ENCODE data around the gene KIF21A. TPM values are rescaled to one million over a fixed set of nuclear protein-coding genes. Genes with fewer than 3 reads are reported as not detected.

The KIF21A gene
- total RNA-seq, 2 donors from 2014 or later, result 11.2 to 11.7 TPM

- no peak for DNase-seq (ENCODE audit: low spot score)
These were observed 49.7 kb downstream of the KIF21A start for GRCh38 chr12:39393179-39393578.

GRCh38 chr12:39392154-39392925 is 50.6 kb downstream of the KIF21A start:
- intact Hi-C loops (cut with DNase I), result no loop called here
- no peak for DNase-seq (ENCODE audit: low spot score)

More at GRCh38 chr12:39393179-39393578, 49.7 kb downstream of the KIF21A start:
- intact Hi-C loops (cut with DNase I), result no loop called here

- no peak for DNase-seq (ENCODE audit: low spot score)
- intact Hi-C loops (cut with DNase I), result no loop called here
These were observed 52.2 kb downstream of the KIF21A start for GRCh38 chr12:39390752-39391151.

GRCh38 chr12:39389399-39390150 is 53.3 kb downstream of the KIF21A start:
- intact Hi-C loops (cut with DNase I), result no loop called here
- DNase-seq (ENCODE audit: low spot score), result no peak

- no peak for DNase-seq (ENCODE audit: low spot score)
- intact Hi-C loops (cut with DNase I), result no loop called here
These were observed 56.6 kb downstream of the KIF21A start for GRCh38 chr12:39386335-39386734.

- intact Hi-C loops (cut with DNase I), result no loop called here
- no peak for DNase-seq (ENCODE audit: low spot score)
These were observed 59.8 kb downstream of the KIF21A start for GRCh38 chr12:39383114-39383513.

GRCh38 chr12:39380090-39380489 is 62.8 kb downstream of the KIF21A start:
- no peak for DNase-seq (ENCODE audit: low spot score)
- intact Hi-C loops (cut with DNase I), result no loop called here

GRCh38 chr12:39378341-39378740 is 64.6 kb downstream of the KIF21A start:
- no peak for DNase-seq (ENCODE audit: low spot score)
- intact Hi-C loops (cut with DNase I), result no loop called here

- intact Hi-C loops (cut with DNase I), result no loop called here
- no peak for DNase-seq (ENCODE audit: low spot score)
These were observed 67.6 kb downstream of the KIF21A start for GRCh38 chr12:39375206-39375808.

- intact Hi-C loops (cut with DNase I), result no loop called here
- no peak for DNase-seq (ENCODE audit: low spot score)
These were observed 70.0 kb downstream of the KIF21A start for GRCh38 chr12:39372929-39373328.

GRCh38 chr12:39372204-39372925 is 70.6 kb downstream of the KIF21A start:
- no peak for DNase-seq (ENCODE audit: low spot score)
- intact Hi-C loops (cut with DNase I), result no loop called here

- no peak for DNase-seq (ENCODE audit: low spot score)
- intact Hi-C loops (cut with DNase I), result no loop called here
These were observed 73.2 kb downstream of the KIF21A start for GRCh38 chr12:39369756-39370155.

- intact Hi-C loops (cut with DNase I), result no loop called here
- DNase-seq (ENCODE audit: low spot score), result no peak
These were observed 74.0 kb downstream of the KIF21A start for GRCh38 chr12:39368891-39369290.

- no peak for DNase-seq (ENCODE audit: low spot score)
- intact Hi-C loops (cut with DNase I), result no loop called here
These were observed 74.8 kb downstream of the KIF21A start for GRCh38 chr12:39368096-39368495.

- DNase-seq (ENCODE audit: low spot score), result no peak
- intact Hi-C loops (cut with DNase I), result no loop called here
These were observed 75.4 kb downstream of the KIF21A start for GRCh38 chr12:39367494-39367893.

GRCh38 chr12:39365364-39366001 is 77.4 kb downstream of the KIF21A start:
- intact Hi-C loops (cut with DNase I), result no loop called here
- DNase-seq (ENCODE audit: low spot score), result no peak

GRCh38 chr12:39364196-39364595 is 78.7 kb downstream of the KIF21A start:
- intact Hi-C loops (cut with DNase I), result no loop called here
- no peak for DNase-seq (ENCODE audit: low spot score)

GRCh38 chr12:39359645-39360044 is 83.3 kb downstream of the KIF21A start:
- DNase-seq (ENCODE audit: low spot score), result no peak
- intact Hi-C loops (cut with DNase I), result no loop called here

- intact Hi-C loops (cut with DNase I), result no loop called here
- DNase-seq (ENCODE audit: low spot score), result no peak
These were observed 85.9 kb downstream of the KIF21A start for GRCh38 chr12:39357041-39357440.
